H9 (cell line): ENCODE data around the gene P4HB. TPM values are rescaled to one million over a fixed set of nuclear protein-coding genes. Genes with fewer than 3 reads are reported as not detected.

Experiments used
- DNase-seq: peaks from one replicate; pipeline ENCODE4 v3.0.0-alpha.2; 2017
- H2AFZ ChIP-seq: one replicate; pipeline ENCODE4 v1.6.1; 2013; ENCODE audit warnings: mild to moderate bottlenecking, low read length, control low read depth, moderate library complexity
- H2AK5ac ChIP-seq: 2 replicates; pipeline ENCODE4 v1.6.1; 2013; ENCODE audit warnings: low read length, control low read depth, mixed read lengths; ENCODE audit not compliant: insufficient read length
- H2BK120ac ChIP-seq: one replicate; pipeline ENCODE4 v1.6.1; 2013; ENCODE audit warnings: low read depth, mild to moderate bottlenecking, low read length, control low read depth, inconsistent platforms; ENCODE audit not compliant: poor library complexity, severe bottlenecking
- H2BK12ac ChIP-seq: 2 replicates; pipeline ENCODE4 v1.6.1; 2013; ENCODE audit warnings: low read length, control low read depth, mixed read lengths, low read depth; ENCODE audit not compliant: insufficient read length
- H2BK15ac ChIP-seq: 2 replicates; pipeline ENCODE4 v1.6.1; 2013; ENCODE audit warnings: low read depth, low read length, control low read depth
- H2BK20ac ChIP-seq: one replicate; pipeline ENCODE4 v1.6.1; 2013; ENCODE audit warnings: low read depth, mild to moderate bottlenecking, low read length, control low read depth, inconsistent platforms; ENCODE audit not compliant: poor library complexity, severe bottlenecking
- H2BK5ac ChIP-seq: 2 replicates; pipeline ENCODE4 v1.6.1; 2013; ENCODE audit warnings: low read length, control low read depth, mixed read lengths; ENCODE audit not compliant: insufficient read length
- H3K14ac ChIP-seq: 2 replicates; pipeline ENCODE4 v1.6.1; 2013; ENCODE audit warnings: low read length, control low read depth; ENCODE audit not compliant: insufficient read depth
- H3K18ac ChIP-seq: 2 replicates; pipeline ENCODE4 v1.6.1; 2013; ENCODE audit warnings: low read depth, mild to moderate bottlenecking, mixed read lengths, low read length, control low read depth; ENCODE audit not compliant: insufficient read length
- H3K23ac ChIP-seq: 2 replicates; pipeline ENCODE4 v1.6.1; 2013; ENCODE audit warnings: low read length, control low read depth, mixed read lengths, low read depth; ENCODE audit not compliant: insufficient read length
- H3K23me2 ChIP-seq: 2 replicates; pipeline ENCODE4 v1.6.1; 2013; ENCODE audit warnings: low read depth, mild to moderate bottlenecking, mixed read lengths, low read length, control low read depth; ENCODE audit not compliant: insufficient read length, poor library complexity, severe bottlenecking
- H3K27ac ChIP-seq: 2 replicates; pipeline ENCODE4 v1.5.1; 2013; ENCODE audit warnings: low read length, control low read depth, mixed read lengths, low read depth; ENCODE audit not compliant: insufficient read length
- H3K27me3 ChIP-seq: 2 replicates; pipeline ENCODE4 v1.6.1; 2013; ENCODE audit warnings: low read length, control low read depth, inconsistent platforms; ENCODE audit not compliant: insufficient read depth
- H3K4ac ChIP-seq: 2 replicates; pipeline ENCODE4 v1.6.1; 2013; ENCODE audit warnings: low read depth, mild to moderate bottlenecking, control low read depth, inconsistent platforms, low read length, moderate library complexity
- H3K4me1 ChIP-seq: 2 replicates; pipeline ENCODE4 v1.6.1; 2013; ENCODE audit warnings: low read length, control low read depth, inconsistent platforms; ENCODE audit not compliant: insufficient read depth
- H3K4me2 ChIP-seq: 2 replicates; pipeline ENCODE4 v1.6.1; 2013; ENCODE audit warnings: low read length, control low read depth, mixed read lengths; ENCODE audit not compliant: insufficient read length, insufficient read depth
- H3K56ac ChIP-seq: 2 replicates; pipeline ENCODE4 v1.6.1; 2013; ENCODE audit warnings: low read depth, mild to moderate bottlenecking, mixed read lengths, low read length, control low read depth; ENCODE audit not compliant: insufficient read length
- H3K79me1 ChIP-seq: 2 replicates; pipeline ENCODE4 v1.6.1; 2013; ENCODE audit warnings: low read depth, mild to moderate bottlenecking, moderate library complexity, low read length, control low read depth, inconsistent platforms; ENCODE audit not compliant: insufficient read depth, poor library complexity, severe bottlenecking
- H3K79me2 ChIP-seq: 2 replicates; pipeline ENCODE4 v1.6.1; 2013; ENCODE audit warnings: low read length, control low read depth, inconsistent platforms; ENCODE audit not compliant: insufficient read depth
- H3K9ac ChIP-seq: 2 replicates; pipeline ENCODE4 v1.6.1; 2013; ENCODE audit warnings: low read length, control low read depth, mixed read lengths; ENCODE audit not compliant: insufficient read length; ENCODE audit errors: extremely low read depth
- H3K9me3 ChIP-seq: one replicate; pipeline ENCODE4 v1.6.1; 2013; ENCODE audit warnings: low read depth, low read length, inconsistent platforms; ENCODE audit not compliant: control insufficient read depth
- H3T11ph ChIP-seq: one replicate; pipeline ENCODE4 v1.6.1; 2013; ENCODE audit warnings: mild to moderate bottlenecking, low read length, control low read depth, inconsistent platforms
- H4K20me1 ChIP-seq: one replicate; pipeline ENCODE4 v1.6.1; 2013; ENCODE audit not compliant: control insufficient read depth, insufficient read length, insufficient read depth
- H4K5ac ChIP-seq: 2 replicates; pipeline ENCODE4 v1.6.1; 2013; ENCODE audit warnings: low read depth, mild to moderate bottlenecking, mixed read lengths, low read length, control low read depth; ENCODE audit not compliant: insufficient read length
- H4K8ac ChIP-seq: replicated peaks from 2 replicates; pipeline ENCODE4 v1.6.1; 2013; ENCODE audit warnings: low read length, control low read depth, mixed read lengths, low read depth; ENCODE audit not compliant: insufficient read length
- H4K91ac ChIP-seq: 2 replicates; pipeline ENCODE4 v1.6.1; 2013; ENCODE audit warnings: low read depth, mild to moderate bottlenecking, moderate library complexity, mixed read lengths, low read length, control low read depth; ENCODE audit not compliant: insufficient read length
- H3K27ac Mint-ChIP-seq, 3 experiments: 2 replicates in 2 of 3; 3 replicates in 1 of 3; pipeline ENCODE4 v1.8.0; 2020 to 2021; ENCODE audit warnings: mixed read lengths in 3 of 3, mild to moderate bottlenecking in 1 of 3, moderate library complexity in 1 of 3
- H3K27me3 Mint-ChIP-seq: 2 replicates; pipeline ENCODE4 v1.8.0; 2021; ENCODE audit warnings: low read depth, mild to moderate bottlenecking, moderate library complexity, mixed read lengths
- H3K36me3 Mint-ChIP-seq, 3 experiments: 2 replicates in 2 of 3; 3 replicates in 1 of 3; pipeline ENCODE4 v1.8.0; 2020 to 2021; ENCODE audit warnings: low read depth in 3 of 3, mixed read lengths in 3 of 3; ENCODE audit not compliant: insufficient read depth in 1 of 3
- H3K4me1 Mint-ChIP-seq, 2 experiments: 2 replicates each; pipeline ENCODE4 v1.8.0; 2020; ENCODE audit warnings: mixed read lengths in 2 of 2
- H3K4me3 Mint-ChIP-seq, 2 experiments: 2 replicates in 1 of 2; 3 replicates in 1 of 2; pipeline ENCODE4 v1.8.0; 2020 to 2021; ENCODE audit warnings: mild to moderate bottlenecking in 2 of 2, mixed read lengths in 2 of 2, moderate library complexity in 1 of 2
- H3K9me3 Mint-ChIP-seq, 2 experiments: 2 replicates in 1 of 2; 3 replicates in 1 of 2; pipeline ENCODE4 v1.8.0; 2020; ENCODE audit warnings: mild to moderate bottlenecking in 2 of 2, mixed read lengths in 2 of 2, moderate library complexity in 1 of 2
- WGBS: extraction: QIAGEN DNeasy Blood & Tissue Kit; methylation state at CpG from one replicate; pipeline ENCODE4 v1.1.7; 2013; ENCODE audit warnings: missing lambda C conversion rate, low lambda C conversion rate, mixed read lengths; ENCODE audit not compliant: insufficient read length; ENCODE audit errors: extremely low coverage; 5-methylcytosine and 5-hydroxymethylcytosine counted together
- total RNA-seq: library from RNA; stranded (reverse); gene quantifications from 2 replicates; pipeline ENCODE4 v1.2.1, GENCODE V29; 2021
- TF ChIP-seq, protein P1 (sequence below): fragments of 200-600 bp; sonication (generic); conservative IDR thresholded peaks from 3 replicates; pipeline ENCODE4 v1.8.0; 2021; ENCODE audit warnings: antibody characterized with exemption, mild to moderate bottlenecking

The P4HB gene
- total RNA-seq, 1 experiment from 2014 or later, result 366 TPM

- peak overlapping the region; percentile 13 for H3K9ac ChIP-seq
- H3K27ac ChIP-seq, result no peak overlapping the region
- no peak overlapping the region for H3T11ph ChIP-seq
- H4K91ac ChIP-seq, result no peak overlapping the region
- H2BK120ac ChIP-seq, result no peak overlapping the region
- H3K79me2 ChIP-seq, result peaks cover 20% of the 10 kb centered on the region; the same call in 1 of the 2 replicates
- no peak overlapping the region for H2BK12ac ChIP-seq
- no peak for DNase-seq
- Mint-ChIP-seq H3K36me3 (peaks cover 20 to 62% (median 55%) of the 10 kb centered on the region in 3 experiments; a peak in 6 of 7 replicates), H3K4me1 (peaks cover 9 to 20% of the 10 kb centered on the region in 2 experiments), H3K9me3 (peaks cover 0 to 3% of the 10 kb centered on the region in 2 experiments; a peak in 1 of 5 replicates), H3K27me3 (peaks cover 2% of the 10 kb centered on the region), H3K27ac (no peak overlapping the region; a peak in 1 of 7 replicates), H3K4me3 (peak overlapping the region; percentile 82 to 88; a peak in 4 of 5 replicates)
- no peaks in the 10 kb centered on the region for H3K27me3 ChIP-seq
- no peak overlapping the region for H4K8ac ChIP-seq
- H3K4ac ChIP-seq, result no peak overlapping the region
- H4K20me1 ChIP-seq, result peaks cover 2% of the 10 kb centered on the region
- H2BK15ac ChIP-seq, result no peak overlapping the region
- H3K9me3 ChIP-seq, result no peaks in the 10 kb centered on the region
- H3K56ac ChIP-seq, result no peak overlapping the region
- TF ChIP-seq, protein P1, sequence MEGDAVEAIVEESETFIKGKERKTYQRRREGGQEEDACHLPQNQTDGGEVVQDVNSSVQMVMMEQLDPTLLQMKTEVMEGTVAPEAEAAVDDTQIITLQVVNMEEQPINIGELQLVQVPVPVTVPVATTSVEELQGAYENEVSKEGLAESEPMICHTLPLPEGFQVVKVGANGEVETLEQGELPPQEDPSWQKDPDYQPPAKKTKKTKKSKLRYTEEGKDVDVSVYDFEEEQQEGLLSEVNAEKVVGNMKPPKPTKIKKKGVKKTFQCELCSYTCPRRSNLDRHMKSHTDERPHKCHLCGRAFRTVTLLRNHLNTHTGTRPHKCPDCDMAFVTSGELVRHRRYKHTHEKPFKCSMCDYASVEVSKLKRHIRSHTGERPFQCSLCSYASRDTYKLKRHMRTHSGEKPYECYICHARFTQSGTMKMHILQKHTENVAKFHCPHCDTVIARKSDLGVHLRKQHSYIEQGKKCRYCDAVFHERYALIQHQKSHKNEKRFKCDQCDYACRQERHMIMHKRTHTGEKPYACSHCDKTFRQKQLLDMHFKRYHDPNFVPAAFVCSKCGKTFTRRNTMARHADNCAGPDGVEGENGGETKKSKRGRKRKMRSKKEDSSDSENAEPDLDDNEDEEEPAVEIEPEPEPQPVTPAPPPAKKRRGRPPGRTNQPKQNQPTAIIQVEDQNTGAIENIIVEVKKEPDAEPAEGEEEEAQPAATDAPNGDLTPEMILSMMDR, result no peak
- H3K79me1 ChIP-seq, result peaks cover 14% of the 10 kb centered on the region
- no peak overlapping the region for H3K23ac ChIP-seq
- no peak overlapping the region for H4K5ac ChIP-seq
- no peak overlapping the region for H2BK20ac ChIP-seq
- H3K23me2 ChIP-seq, result peaks cover 10% of the 10 kb centered on the region
- H2AFZ ChIP-seq, result no peak overlapping the region
- H2AK5ac ChIP-seq, result no peak overlapping the region
- H2BK5ac ChIP-seq, result no peak overlapping the region
- peaks cover 3% of the 10 kb centered on the region; the same call in 1 of the 2 replicates for H3K4me1 ChIP-seq
- H3K14ac ChIP-seq, result no peak overlapping the region
- no peak overlapping the region for H3K18ac ChIP-seq
- WGBS, result no CpG with 5 or more reads among the region's 30 CpGs
- peak overlapping the region; percentile 78 for H3K4me2 ChIP-seq
Measured at GRCh38 chr17:81858170-81858966, 2.0 kb downstream of the P4HB start.
